ENCODE data around the gene LITAFD. TPM values are rescaled to one million over a fixed set of nuclear protein-coding genes. Genes with fewer than 3 reads are reported as not detected.

Gene LITAFD
- total RNA-seq, 1 experiment from 2014 or later: not detected

DNA sequence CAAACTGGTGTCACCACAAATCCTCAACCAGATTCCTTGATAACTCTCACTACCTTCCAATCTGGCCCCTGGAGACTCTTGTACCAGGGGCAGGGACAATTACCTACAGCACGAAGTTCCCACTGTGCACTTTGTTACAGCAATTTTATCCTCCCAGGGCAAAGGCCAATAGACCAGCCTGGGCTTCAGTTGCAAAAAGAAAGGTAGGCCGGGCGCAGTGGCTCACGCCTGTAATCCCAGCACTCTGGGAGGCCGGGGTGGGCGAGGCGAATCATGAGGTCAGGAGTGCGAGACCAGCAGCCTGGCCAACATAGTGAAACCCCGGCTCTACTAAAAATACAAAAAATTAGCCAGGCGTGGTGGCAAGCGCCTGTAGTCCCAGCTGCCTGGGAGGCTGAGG is 44.7 kb downstream of the LITAFD start:
- CTCF ChIA-PET: interaction anchor here (0.6 to 1.2 kb wide), 3 partner anchors 10 to 82 kb away, joined by 4 to 6 read pairs (median 4); no protein-coding TSS in a partner anchor
- POLR2A ChIA-PET: no interaction called here
- Mint-ChIP-seq H3K27me3 (ENCODE audit: insufficient read depth, unreplicated experiment) (no peaks in the 10 kb centered on the region), H3K4me1 (ENCODE audit: insufficient read depth, unreplicated experiment) (peaks cover 9% of the 10 kb centered on the region), H3K9me3 (ENCODE audit: unreplicated experiment) (no peaks in the 10 kb centered on the region), H3K27ac (ENCODE audit: low read depth, unreplicated experiment) (no peak overlapping the region), H3K4me3 (ENCODE audit: unreplicated experiment) (no peak overlapping the region), H3K36me3 (ENCODE audit: insufficient read depth, unreplicated experiment) (peaks cover 64% of the 10 kb centered on the region)
- DNase-seq (ENCODE audit: unreplicated experiment): no peak
- BruUV-seq (replicated peaks): no TSS peak
- intact Hi-C loops (cut with micrococcal nuclease): no loop called here
- TF ChIP-seq, protein P1, sequence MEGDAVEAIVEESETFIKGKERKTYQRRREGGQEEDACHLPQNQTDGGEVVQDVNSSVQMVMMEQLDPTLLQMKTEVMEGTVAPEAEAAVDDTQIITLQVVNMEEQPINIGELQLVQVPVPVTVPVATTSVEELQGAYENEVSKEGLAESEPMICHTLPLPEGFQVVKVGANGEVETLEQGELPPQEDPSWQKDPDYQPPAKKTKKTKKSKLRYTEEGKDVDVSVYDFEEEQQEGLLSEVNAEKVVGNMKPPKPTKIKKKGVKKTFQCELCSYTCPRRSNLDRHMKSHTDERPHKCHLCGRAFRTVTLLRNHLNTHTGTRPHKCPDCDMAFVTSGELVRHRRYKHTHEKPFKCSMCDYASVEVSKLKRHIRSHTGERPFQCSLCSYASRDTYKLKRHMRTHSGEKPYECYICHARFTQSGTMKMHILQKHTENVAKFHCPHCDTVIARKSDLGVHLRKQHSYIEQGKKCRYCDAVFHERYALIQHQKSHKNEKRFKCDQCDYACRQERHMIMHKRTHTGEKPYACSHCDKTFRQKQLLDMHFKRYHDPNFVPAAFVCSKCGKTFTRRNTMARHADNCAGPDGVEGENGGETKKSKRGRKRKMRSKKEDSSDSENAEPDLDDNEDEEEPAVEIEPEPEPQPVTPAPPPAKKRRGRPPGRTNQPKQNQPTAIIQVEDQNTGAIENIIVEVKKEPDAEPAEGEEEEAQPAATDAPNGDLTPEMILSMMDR (IDR thresholded peaks at IDR 0.05; ENCODE audit: unreplicated experiment): no peak

DNA sequence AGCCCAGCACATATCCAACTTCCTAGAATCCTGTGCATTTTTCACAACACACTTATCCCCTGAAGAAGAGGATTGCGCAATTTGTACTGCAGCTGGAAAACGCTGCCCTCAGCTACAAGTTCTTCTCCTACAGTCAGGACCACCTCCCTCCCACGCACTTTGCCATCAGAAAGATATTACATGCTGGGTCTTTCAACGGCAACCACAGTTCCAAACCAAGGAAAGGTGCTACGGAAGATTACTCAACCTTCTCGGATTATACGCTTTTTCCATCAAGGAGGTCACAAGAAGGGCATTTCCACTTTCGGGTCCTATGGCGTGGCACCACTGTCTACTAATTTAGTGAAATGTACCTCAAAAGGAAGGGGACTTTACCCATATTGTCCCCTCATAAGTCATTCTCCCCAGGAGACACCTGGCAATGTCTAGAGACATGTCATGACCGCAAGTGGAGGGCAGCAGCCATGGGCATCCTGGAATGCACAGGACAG is 46.4 kb downstream of the LITAFD start:
- no peak overlapping the region for H3K27ac Mint-ChIP-seq (ENCODE audit: low read depth, unreplicated experiment)
- H3K9me3 Mint-ChIP-seq (ENCODE audit: unreplicated experiment): no peaks in the 10 kb centered on the region
- H3K27me3 Mint-ChIP-seq (ENCODE audit: insufficient read depth, unreplicated experiment): no peaks in the 10 kb centered on the region
- H3K36me3 Mint-ChIP-seq (ENCODE audit: insufficient read depth, unreplicated experiment): peaks cover 55% of the 10 kb centered on the region
- BruUV-seq (replicated peaks): no TSS peak
- ChIA-PET CTCF (interaction anchor here (0.9 to 1.7 kb wide), 4 partner anchors 8 to 105 kb away, joined by 3 to 4 read pairs (median 4); no protein-coding TSS in a partner anchor), POLR2A (interaction anchor here (0.7 to 0.8 kb wide), 2 partner anchors 9 to 80 kb away, joined by 3 to 4 read pairs; no protein-coding TSS in a partner anchor)
- peaks cover 12% of the 10 kb centered on the region for H3K4me1 Mint-ChIP-seq (ENCODE audit: insufficient read depth, unreplicated experiment)
- intact Hi-C loops (cut with micrococcal nuclease): no loop called here
- no peak for DNase-seq (ENCODE audit: unreplicated experiment)
- no peak overlapping the region for H3K4me3 Mint-ChIP-seq (ENCODE audit: unreplicated experiment)
- TF ChIP-seq, protein P1 (IDR thresholded peaks at IDR 0.05; ENCODE audit: unreplicated experiment): no peak

DNA sequence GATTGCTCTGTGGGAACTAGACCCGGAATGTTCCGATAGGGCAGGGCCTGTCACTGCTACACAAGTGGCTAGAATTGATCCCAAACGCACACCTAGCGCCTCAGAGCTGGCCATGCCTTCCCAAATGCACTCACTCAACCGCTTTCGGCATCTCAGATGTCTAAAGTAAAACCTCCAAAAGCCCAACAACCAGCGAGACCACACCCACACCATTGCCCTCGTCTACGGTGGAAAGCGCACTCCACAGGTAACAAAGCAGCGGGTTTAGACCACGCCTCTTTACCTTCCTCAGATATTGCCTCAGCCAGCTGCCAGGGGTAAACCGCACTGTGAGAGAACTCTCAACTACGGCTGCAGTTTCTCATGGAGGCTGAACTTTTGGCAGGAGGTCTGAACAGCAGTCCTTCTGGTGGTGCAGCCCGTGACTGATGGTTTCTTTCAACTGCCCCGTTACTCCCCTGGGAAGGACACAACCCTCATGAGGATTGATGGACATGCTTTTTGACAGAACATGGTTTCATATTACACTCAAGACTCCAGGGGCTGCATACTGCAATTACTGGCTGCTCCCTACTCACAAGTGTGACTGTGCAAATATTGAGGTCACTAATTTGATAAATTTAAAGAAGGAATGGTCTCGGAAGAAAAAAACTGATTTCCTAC is 47.1 kb downstream of the LITAFD start:
- intact Hi-C loops (cut with micrococcal nuclease): no loop called here
- Mint-ChIP-seq H3K4me3 (ENCODE audit: unreplicated experiment) (no peak overlapping the region), H3K36me3 (ENCODE audit: insufficient read depth, unreplicated experiment) (peaks cover 55% of the 10 kb centered on the region), H3K9me3 (ENCODE audit: unreplicated experiment) (no peaks in the 10 kb centered on the region), H3K27me3 (ENCODE audit: insufficient read depth, unreplicated experiment) (no peaks in the 10 kb centered on the region), H3K27ac (ENCODE audit: low read depth, unreplicated experiment) (no peak overlapping the region), H3K4me1 (ENCODE audit: insufficient read depth, unreplicated experiment) (peaks cover 10% of the 10 kb centered on the region)
- no peak for DNase-seq (ENCODE audit: unreplicated experiment)
- ChIA-PET CTCF (interaction anchor here (0.6 to 1.7 kb wide), 5 partner anchors 9 to 123 kb away, joined by 3 to 4 read pairs (median 3); no protein-coding TSS in a partner anchor), POLR2A (no interaction called here)
- BruUV-seq (replicated peaks): no TSS peak
- TF ChIP-seq, protein P1 (IDR thresholded peaks at IDR 0.05; ENCODE audit: unreplicated experiment): no peak

DNA sequence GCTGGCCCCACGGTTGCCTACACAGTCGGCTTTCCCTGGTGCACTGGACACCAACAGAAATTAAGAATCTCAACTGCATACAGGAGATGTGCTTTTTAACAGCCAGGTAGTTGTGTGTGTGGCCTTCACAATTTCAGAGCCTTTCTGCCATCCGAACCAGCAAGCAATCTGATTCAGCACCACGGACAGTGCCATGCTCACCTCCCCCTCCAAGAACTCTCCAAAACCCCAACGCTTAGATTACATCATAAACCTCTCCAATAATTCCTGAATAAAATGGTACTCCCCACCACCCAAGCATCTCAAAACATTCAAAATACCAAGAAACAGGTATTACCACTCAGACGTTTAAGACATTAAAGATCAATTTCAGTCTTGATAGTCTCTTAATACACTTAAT is 49.7 kb downstream of the LITAFD start:
- Mint-ChIP-seq H3K27ac (ENCODE audit: low read depth, unreplicated experiment) (no peak overlapping the region), H3K27me3 (ENCODE audit: insufficient read depth, unreplicated experiment) (no peaks in the 10 kb centered on the region), H3K4me3 (ENCODE audit: unreplicated experiment) (no peak overlapping the region), H3K36me3 (ENCODE audit: insufficient read depth, unreplicated experiment) (peaks cover 39% of the 10 kb centered on the region), H3K9me3 (ENCODE audit: unreplicated experiment) (no peaks in the 10 kb centered on the region), H3K4me1 (ENCODE audit: insufficient read depth, unreplicated experiment) (peaks cover 13% of the 10 kb centered on the region)
- ChIA-PET CTCF (interaction anchor here (0.5 to 1.9 kb wide), 4 partner anchors 17 to 198 kb away, joined by 3 to 9 read pairs (median 3); no protein-coding TSS in a partner anchor), POLR2A (no interaction called here)
- BruUV-seq (replicated peaks): no TSS peak
- TF ChIP-seq, protein P1 (IDR thresholded peaks at IDR 0.05; ENCODE audit: unreplicated experiment): no peak
- DNase-seq (ENCODE audit: unreplicated experiment): peak; percentile 56
- intact Hi-C loops (cut with micrococcal nuclease): loop anchor here (10.0 kb wide), 1 partner anchor 163 kb away; the partner anchor contains the start of gene HAPSTR1
